Astrocyte of the spinal cord (primary cell): Measurements from ENCODE around the gene EHD1.

Experiments used
- DNase-seq: peaks from one replicate; pipeline ENCODE4 v3.0.0; 2011; ENCODE audit warnings: low read depth, low spot score
- H3K4me3 ChIP-seq: 2 replicates; pipeline ENCODE4 v1.5.1; 2011; ENCODE audit warnings: low read depth, mild to moderate bottlenecking, low read length, moderate library complexity
- CTCF ChIP-seq: IDR thresholded peaks from 2 replicates; pipeline ENCODE4 v1.5.1; 2012; ENCODE audit warnings: low read depth, mild to moderate bottlenecking, low read length, inconsistent platforms
- in situ Hi-C: cut with HindIII; loops from 2 replicates; pipeline ENCODE4 v1.10.0; 2017; ENCODE audit warnings: low sequenced_read_pairs

EHD1 gene

GRCh38 chr11:64888729-64889511 is 10.5 kb upstream of the EHD1 start:
- TF ChIP-seq CTCF, result no peak
- DNase-seq, result no peak
- no peak overlapping the region for H3K4me3 ChIP-seq
- in situ Hi-C loops, result no loop called here

DNA sequence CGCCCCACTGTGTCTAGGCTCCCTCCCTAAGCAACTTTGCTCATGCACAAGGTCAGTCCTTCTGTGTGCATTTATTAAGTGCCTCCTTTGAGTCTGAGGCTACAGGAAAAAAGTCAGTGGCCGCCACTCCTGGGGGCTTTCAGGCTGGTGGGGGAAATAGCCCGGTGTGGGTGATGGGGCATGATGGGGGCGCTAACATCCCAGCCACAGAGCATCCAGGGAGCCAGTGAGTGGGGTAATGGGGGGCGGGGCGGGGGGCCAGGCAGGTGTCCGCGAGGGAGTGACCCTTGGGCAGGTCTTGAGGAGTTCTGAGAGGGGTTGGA is 9.9 kb upstream of the EHD1 start:
- H3K4me3 ChIP-seq, result no peak overlapping the region
- TF ChIP-seq CTCF, result no peak
- in situ Hi-C loops, result no loop called here
- no peak for DNase-seq

DNA sequence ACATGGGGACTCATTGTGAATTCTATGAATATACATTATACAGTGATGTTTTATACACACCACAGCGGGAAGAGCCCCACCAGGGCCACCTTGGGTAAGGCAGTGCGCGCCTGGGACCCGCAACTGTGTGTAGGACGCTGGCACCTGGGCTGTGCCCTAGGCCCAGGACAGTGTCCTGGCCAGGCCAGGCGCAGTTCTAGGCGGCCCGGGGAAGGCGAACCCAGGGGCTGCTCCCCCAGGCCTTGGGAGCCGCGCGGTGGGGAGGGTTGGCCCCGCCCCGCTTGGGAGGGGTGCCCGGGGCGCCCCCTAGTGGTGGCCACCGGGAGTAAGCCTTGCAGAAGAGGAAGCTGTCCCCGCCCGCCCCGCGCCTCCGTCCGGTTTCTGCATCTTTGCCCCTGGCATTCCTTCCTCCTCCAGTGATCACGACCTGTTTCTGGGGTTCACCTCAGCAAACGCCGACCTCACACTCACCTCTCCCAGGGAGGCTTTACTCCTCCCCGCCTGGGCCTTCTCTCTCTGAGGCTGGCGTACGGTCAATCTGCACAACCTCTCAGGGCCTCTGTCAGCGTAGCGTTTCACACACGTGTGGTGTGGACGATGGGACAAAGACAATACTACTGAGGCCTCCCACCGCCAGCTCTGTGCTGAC is 9.5 kb upstream of the EHD1 start:
- no peak overlapping the region for H3K4me3 ChIP-seq

DNA sequence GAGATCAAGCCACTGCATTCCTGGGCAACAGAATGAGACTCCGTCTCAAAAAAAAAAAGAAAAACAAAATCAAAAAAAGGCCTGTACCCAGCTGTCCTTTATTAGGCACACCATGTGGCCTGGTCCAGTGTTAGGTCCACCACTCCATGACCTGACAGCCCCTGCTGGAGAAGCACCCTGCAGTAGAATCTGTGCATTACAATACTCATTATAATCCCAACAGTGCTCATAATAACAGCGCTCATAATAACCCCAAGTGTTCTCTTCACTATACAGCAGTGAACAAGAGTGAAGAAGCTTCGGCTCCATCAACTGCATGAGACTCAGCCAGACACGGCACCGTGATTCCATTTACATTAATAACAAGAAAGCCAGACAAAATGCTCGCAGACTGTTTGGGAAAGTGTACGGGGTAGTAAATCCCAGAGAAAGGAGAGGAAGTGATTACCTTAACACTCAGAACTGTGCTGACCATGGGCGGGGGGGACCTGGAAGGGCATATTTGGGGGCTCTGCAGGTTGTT is 8.9 kb upstream of the EHD1 start:
- H3K4me3 ChIP-seq, result no peak overlapping the region
- in situ Hi-C loops, result no loop called here
- no peak for TF ChIP-seq CTCF
- DNase-seq, result no peak

More for the DNA sequence above, 9.5 kb upstream of the EHD1 start:
- peak; percentile 89 for TF ChIP-seq CTCF
- DNase-seq, result peak; percentile 58
- in situ Hi-C loops, result no loop called here

DNA sequence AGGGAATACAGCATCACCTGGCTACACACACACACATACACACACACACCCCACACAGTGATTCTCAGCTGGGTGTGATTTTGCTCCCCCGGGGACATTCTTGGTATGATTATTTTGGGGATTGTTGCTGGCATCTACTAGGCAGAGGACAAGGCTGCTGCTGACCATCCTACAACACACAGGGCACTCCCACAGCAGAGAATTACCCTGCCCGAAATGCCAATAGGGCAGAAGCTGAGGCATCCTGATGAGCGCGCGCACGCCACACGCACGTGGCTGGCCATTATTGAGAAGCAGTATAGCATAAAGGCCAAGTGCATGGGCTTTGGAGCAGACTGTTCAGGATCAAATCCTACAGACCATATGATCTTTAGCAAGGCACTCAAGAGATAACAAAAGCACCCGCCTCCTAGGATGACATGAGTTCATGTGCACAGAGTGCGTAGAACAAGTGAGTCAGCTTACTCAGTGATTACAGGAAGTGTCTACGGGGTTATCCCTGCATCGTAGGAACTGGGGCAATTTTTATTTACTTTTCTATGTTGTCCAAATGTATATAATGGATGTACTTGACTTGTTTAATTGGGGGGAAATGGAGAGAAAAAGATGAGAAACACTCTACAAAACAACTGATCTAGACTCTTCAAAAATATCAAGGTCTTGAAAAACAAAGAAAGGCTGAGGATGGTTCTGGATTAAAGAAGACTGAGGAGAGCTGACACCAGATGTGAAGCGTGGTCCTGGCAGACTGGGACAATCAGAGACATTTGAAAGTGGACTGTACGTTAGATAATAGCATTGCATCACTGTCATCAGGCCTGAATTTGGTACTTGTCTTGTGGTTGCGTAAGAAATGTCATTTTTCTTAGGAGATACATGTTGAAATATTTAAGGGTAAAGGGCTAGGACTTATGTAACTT is 7.2 kb upstream of the EHD1 start:
- TF ChIP-seq CTCF, result no peak
- in situ Hi-C loops, result no loop called here
- DNase-seq, result peak; percentile 58

GRCh38 chr11:64884019-64884418 is 5.6 kb upstream of the EHD1 start:
- in situ Hi-C loops, result no loop called here
- no peak overlapping the region for H3K4me3 ChIP-seq
- no peak for DNase-seq
- TF ChIP-seq CTCF, result no peak

More for the DNA sequence above, 7.2 kb upstream of the EHD1 start:
- no peak overlapping the region for H3K4me3 ChIP-seq
